22Rv1 (cell line): ENCODE results near the gene CEP95.
"Not testable (repeated sequence)": the region's sequence is repeated elsewhere in the genome, so short reads cannot be mapped to it uniquely, and the experiment has no call there.

ENCODE experiments used
- CTCF ChIP-seq: fragments of 450-650 bp; IDR thresholded peaks from 2 replicates; pipeline ENCODE4 v1.5.1; 2017; ENCODE audit warnings: mild to moderate bottlenecking
- ZFX ChIP-seq: fragments of 450-650 bp; IDR thresholded peaks from 2 replicates; pipeline ENCODE4 v1.6.1; 2017; ENCODE audit warnings: antibody characterized with exemption, borderline replicate concordance

DNA sequence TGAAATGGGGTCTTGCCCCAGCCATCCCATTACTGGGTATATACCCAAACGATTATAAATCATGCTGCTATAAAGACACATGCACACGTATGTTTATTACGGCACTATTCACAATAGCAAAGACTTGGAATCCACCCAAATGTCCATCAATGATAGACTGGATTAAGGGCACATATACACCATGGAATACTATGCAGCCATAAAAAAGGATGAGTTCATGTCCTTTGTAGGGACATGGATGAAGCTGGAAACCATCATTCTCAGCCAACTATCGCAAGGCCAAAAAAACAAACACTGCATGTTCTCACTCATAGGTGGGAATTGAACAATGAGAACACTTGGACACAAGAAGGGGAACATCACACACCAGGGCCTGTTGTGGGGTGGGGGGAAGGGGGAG lies 70.2 kb downstream of the CEP95 start:
- not testable (repeated sequence) for TF ChIP-seq CTCF, ZFX
